Naive thymus-derived CD4-positive, alpha-beta T cell (primary cell): ENCODE data around the gene CNNM1. TPM values are rescaled to one million over a fixed set of nuclear protein-coding genes. Genes with fewer than 3 reads are reported as not detected.
A peak's percentile ranks its signal among the peaks of the same experiment; 100 is the strongest.

ENCODE experiments used
- ATAC-seq: fragments of 150-1000 bp; cut with Tn5 transposase; 2 replicates; pipeline ENCODE4 v1.10.0; 2021; ENCODE audit warnings: mild to moderate bottlenecking, moderate library complexity
- CTCF ChIA-PET: fragments of 350-600 bp; sonication (Branson Sonifier 250); formaldehyde crosslinking; loops from one replicate; lab custom pipeline; 2021; ENCODE audit warnings: antibody characterized with exemption; lab: Charles Lee
- POLR2A ChIA-PET: fragments of 350-600 bp; sonication (Branson Sonifier 250); formaldehyde crosslinking; loops from one replicate; lab custom pipeline; 2021; ENCODE audit warnings: antibody characterized with exemption, inconsistent platforms; lab: Charles Lee
- DNase-seq, 9 donors: peaks; one replicate each; pipeline versions ENCODE4 v3.0.0 to v3.0.0-alpha.2; 2020 to 2022; ENCODE audit warnings: mixed read lengths in 1 of 9
- H3K27ac ChIP-seq: one replicate; pipeline ENCODE4 v1.7.0; 2013; ENCODE audit warnings: mild to moderate bottlenecking, low read depth, low read length, moderate library complexity
- H3K27me3 ChIP-seq, 2 donors: one replicate each; pipeline ENCODE4 v1.7.0; 2013; ENCODE audit warnings: low read length in 2 of 2, mild to moderate bottlenecking in 2 of 2, moderate library complexity in 2 of 2; ENCODE audit not compliant: control insufficient read depth in 2 of 2, insufficient read depth in 2 of 2
- H3K36me3 ChIP-seq, 3 experiments: 1 replicate in 2 of 3; 2 replicates in 1 of 3; pipeline ENCODE4 v1.7.0; 2013; ENCODE audit warnings: low read length in 3 of 3, mild to moderate bottlenecking in 3 of 3, moderate library complexity in 1 of 3; ENCODE audit not compliant: insufficient read depth in 3 of 3, control insufficient read depth in 2 of 3
- H3K4me1 ChIP-seq, 2 donors: one replicate each; pipeline ENCODE4 v1.7.0; 2013; ENCODE audit warnings: low read length in 2 of 2, mild to moderate bottlenecking in 2 of 2, moderate library complexity in 1 of 2; ENCODE audit not compliant: control insufficient read depth in 2 of 2, insufficient read depth in 2 of 2
- H3K4me3 ChIP-seq: 2 replicates; pipeline ENCODE4 v1.7.0; 2013; ENCODE audit warnings: mild to moderate bottlenecking, low read length
- H3K9me3 ChIP-seq, 3 experiments: 1 replicate in 2 of 3; 2 replicates in 1 of 3; pipeline ENCODE4 v1.7.0; 2013; ENCODE audit warnings: low read length in 3 of 3; ENCODE audit not compliant: control insufficient read depth in 2 of 3
- H3K27ac Mint-ChIP-seq, 9 donors: one replicate each; pipeline ENCODE4 v1.8.0; 2020 to 2022; ENCODE audit warnings: mixed read lengths in 9 of 9, mild to moderate bottlenecking in 8 of 9, moderate library complexity in 5 of 9, inconsistent platforms in 2 of 9
- H3K27me3 Mint-ChIP-seq, 5 donors: one replicate each; pipeline ENCODE4 v1.8.0; 2021 to 2022; ENCODE audit warnings: mixed read lengths in 5 of 5, mild to moderate bottlenecking in 1 of 5
- H3K36me3 Mint-ChIP-seq, 5 donors: one replicate each; pipeline ENCODE4 v1.8.0; 2020 to 2022; ENCODE audit warnings: mixed read lengths in 5 of 5, mild to moderate bottlenecking in 3 of 5, inconsistent platforms in 1 of 5
- H3K4me1 Mint-ChIP-seq, 7 donors: one replicate each; pipeline ENCODE4 v1.8.0; 2020 to 2022; ENCODE audit warnings: mixed read lengths in 7 of 7, mild to moderate bottlenecking in 3 of 7, inconsistent platforms in 1 of 7
- H3K4me3 Mint-ChIP-seq, 10 donors: one replicate each; pipeline ENCODE4 v1.8.0; 2020 to 2022; ENCODE audit warnings: mild to moderate bottlenecking in 10 of 10, mixed read lengths in 10 of 10, moderate library complexity in 6 of 10, inconsistent platforms in 2 of 10
- H3K9me3 Mint-ChIP-seq, 11 donors: one replicate each; pipeline ENCODE4 v1.8.0; 2020 to 2022; ENCODE audit warnings: mixed read lengths in 11 of 11, mild to moderate bottlenecking in 4 of 11, inconsistent platforms in 1 of 11, moderate library complexity in 1 of 11
- intact Hi-C, 2 donors: fragments of 100-400 bp; cut with micrococcal nuclease; formaldehyde crosslinking; loops; one replicate each; pipeline ENCODE4 v1.15.1; 2023
- polyA plus RNA-seq, 2 donors: library from polyadenylated mRNA; unstranded; fragments of 300-500 nt; fragmentation: Illumina TruSeq; gene quantifications; one replicate each; pipeline ENCODE4 v1.2.3, GENCODE V29; 2021
- total RNA-seq, 6 experiments: library from RNA in 5 of 6; stranded (reverse) in 5 of 6; gene quantifications; 1 replicate in 5 of 6; 2 replicates in 1 of 6; pipeline ENCODE4 v1.2.3 and lab custom pipeline; 2021 to 2026

Gene CNNM1
- total and polyA plus RNA-seq, 7 experiments from 2014 or later: 0.12 to 1.9 (median 0.30) TPM

DNA sequence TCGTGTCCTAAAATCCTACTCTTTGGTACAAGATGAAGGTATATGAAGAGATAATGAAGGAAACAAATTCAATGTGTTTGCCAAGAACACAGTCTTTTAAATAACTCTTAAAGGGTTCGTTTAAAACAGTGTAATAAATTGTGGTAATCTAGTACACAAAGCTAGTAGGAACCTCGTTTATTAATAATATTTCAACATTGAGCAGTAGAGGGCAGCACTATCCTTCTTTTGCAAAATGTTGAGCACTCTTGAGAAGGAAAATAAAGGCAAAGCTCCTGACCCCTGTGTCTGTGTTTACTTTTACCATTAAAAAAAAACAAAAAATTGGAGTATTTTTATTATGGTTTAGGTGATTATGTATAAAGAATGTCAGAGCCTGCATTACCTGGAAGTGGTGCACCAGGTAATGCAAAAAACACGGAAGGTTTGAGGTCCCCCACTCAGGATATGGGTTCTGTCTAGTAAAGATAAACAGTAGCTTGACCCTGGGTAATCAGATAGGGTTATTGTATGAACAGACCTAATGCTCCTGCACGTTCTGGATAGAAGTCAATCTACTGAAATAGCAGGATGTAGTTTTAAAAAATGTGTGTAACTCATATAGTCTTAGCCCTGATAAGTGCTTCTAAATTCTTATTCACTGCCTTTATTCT, 107.0 kb downstream of the CNNM1 start:
- Mint-ChIP-seq H3K27me3 (no peaks in the 10 kb centered on the region), H3K9me3 (no peaks in the 10 kb centered on the region), H3K4me3 (no peak overlapping the region), H3K36me3 (peaks cover 0 to 7% (median 0%) of the 10 kb centered on the region in 5 donors), H3K4me1 (peaks cover 13 to 37% (median 25%) of the 10 kb centered on the region in 7 donors), H3K27ac (peak overlapping the region in 1 of 9 donors; percentile 40)
- CTCF ChIA-PET: interaction anchor here (0.6 to 2.2 kb wide), 8 partner anchors 8 to 576 kb away, joined by 3 to 17 read pairs (median 4); partner anchors contain the start of genes COX15 and CUTC
- H3K36me3 ChIP-seq: peaks cover 0 to 4% (median 0%) of the 10 kb centered on the region in 3 experiments
- DNase-seq (peak in 6 of 9 donors; percentile 11 to 51 (median 28)), ATAC-seq (peak; percentile 73)
- POLR2A ChIA-PET: interaction anchor here (0.6 kb wide), 1 partner anchor 13 kb away, joined by 3 read pairs; no protein-coding TSS in a partner anchor
- H3K27me3 ChIP-seq: no peaks in the 10 kb centered on the region
- no peaks in the 10 kb centered on the region for H3K9me3 ChIP-seq
- intact Hi-C loops: loop anchor here (1.0 to 10.0 kb wide), 3 partner anchors 176 to 991 kb away; partner anchors contain the start of gene HPS1 (in 1 of the 2)
- no peaks in the 10 kb centered on the region for H3K4me1 ChIP-seq
- no peak overlapping the region for H3K4me3 ChIP-seq
- no peak overlapping the region for H3K27ac ChIP-seq

DNA sequence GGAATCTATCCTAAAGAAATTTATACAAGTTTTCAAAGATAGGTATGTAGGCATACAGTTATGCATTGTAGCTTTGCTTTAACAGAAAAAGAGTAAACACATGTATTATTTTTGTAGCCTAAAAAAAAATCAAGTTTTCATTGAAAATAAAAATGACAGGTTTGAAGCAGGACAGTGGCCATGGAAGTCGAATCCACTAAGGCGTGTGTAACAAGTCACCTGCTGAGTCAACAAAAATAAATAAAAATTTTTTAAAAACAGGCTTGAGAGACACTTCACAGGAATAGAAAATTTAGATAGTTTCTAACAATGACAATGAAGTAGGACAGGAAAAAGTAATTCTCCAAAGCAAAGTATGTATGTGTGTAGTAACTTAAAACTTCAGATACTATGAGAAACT, 109.7 kb downstream of the CNNM1 start:
- no peaks in the 10 kb centered on the region for H3K9me3 Mint-ChIP-seq
- ChIA-PET POLR2A (no interaction called here), CTCF (no interaction called here)
- H3K27me3 Mint-ChIP-seq: no peaks in the 10 kb centered on the region
- Histone ChIP-seq H3K4me3 (no peak overlapping the region), H3K27me3 (no peaks in the 10 kb centered on the region), H3K9me3 (no peaks in the 10 kb centered on the region), H3K4me1 (no peaks in the 10 kb centered on the region), H3K36me3 (peaks cover 0 to 2% (median 0%) of the 10 kb centered on the region in 3 experiments), H3K27ac (no peak overlapping the region)
- DNase-seq: no peak
- intact Hi-C loops: loop anchor here in 1 of 2 donors (10.0 kb wide), 1 partner anchor 994 kb away; the partner anchor contains the start of gene HPS1
- H3K4me3 Mint-ChIP-seq: no peak overlapping the region
- peak overlapping the region in 1 of 9 donors; percentile 26 for H3K27ac Mint-ChIP-seq
- peaks cover 0 to 13% (median 8%) of the 10 kb centered on the region in 7 donors for H3K4me1 Mint-ChIP-seq
- ATAC-seq: no peak
- H3K36me3 Mint-ChIP-seq: peaks cover 0 to 2% (median 0%) of the 10 kb centered on the region in 5 donors

- H3K27ac Mint-ChIP-seq: no peak overlapping the region
- CTCF ChIA-PET: interaction anchor here (1.3 kb wide), 1 partner anchor 16 kb away, joined by 3 read pairs; no protein-coding TSS in a partner anchor
Measured at GRCh38 chr10:99442394-99442793, 113.2 kb downstream of the CNNM1 start.

GRCh38 chr10:99443500-99443899, 114.3 kb downstream of the CNNM1 start:
- no peaks in the 10 kb centered on the region for H3K4me1 ChIP-seq
- H3K9me3 ChIP-seq: no peaks in the 10 kb centered on the region
- ChIA-PET POLR2A (no interaction called here), CTCF (no interaction called here)
- no peak for DNase-seq
- no peak overlapping the region for H3K4me3 Mint-ChIP-seq
- no peak overlapping the region for H3K27ac ChIP-seq
- H3K27ac Mint-ChIP-seq: no peak overlapping the region
- intact Hi-C loops: no loop called here
- H3K4me3 ChIP-seq: no peak overlapping the region
- H3K36me3 Mint-ChIP-seq: no peaks in the 10 kb centered on the region
- no peaks in the 10 kb centered on the region for H3K36me3 ChIP-seq
- H3K4me1 Mint-ChIP-seq: no peaks in the 10 kb centered on the region
- H3K9me3 Mint-ChIP-seq: no peaks in the 10 kb centered on the region
- H3K27me3 ChIP-seq: no peaks in the 10 kb centered on the region
- H3K27me3 Mint-ChIP-seq: peaks cover 0 to 13% (median 4%) of the 10 kb centered on the region in 5 donors
- no peak for ATAC-seq

More at GRCh38 chr10:99442394-99442793, 113.2 kb downstream of the CNNM1 start:
- ATAC-seq (no peak), DNase-seq (no peak)
- Mint-ChIP-seq H3K36me3 (no peaks in the 10 kb centered on the region), H3K4me3 (no peak overlapping the region), H3K9me3 (no peaks in the 10 kb centered on the region), H3K4me1 (no peaks in the 10 kb centered on the region), H3K27me3 (peaks cover 0 to 7% (median 3%) of the 10 kb centered on the region in 5 donors)
- Histone ChIP-seq H3K27me3 (no peaks in the 10 kb centered on the region), H3K9me3 (no peaks in the 10 kb centered on the region), H3K36me3 (no peaks in the 10 kb centered on the region), H3K4me3 (no peak overlapping the region), H3K27ac (no peak overlapping the region), H3K4me1 (no peaks in the 10 kb centered on the region)
- POLR2A ChIA-PET: interaction anchor here (0.8 kb wide), 1 partner anchor 11 kb away, joined by 3 read pairs; no protein-coding TSS in a partner anchor
- intact Hi-C loops: no loop called here

Other genes starting within 250 kb of the CNNM1 start
- not detected for gene HPSE2, start 93.5 kb upstream of the CNNM1 start, total RNA-seq
- gene HPSE2, start 93.5 kb upstream of the CNNM1 start, polyA plus RNA-seq: not detected
- 10 to 100 TPM in 3 of 5 experiments, 1 to 10 TPM in 2; 8.0 to 22.2 (median 10.2) TPM for gene GOT1, start 101.3 kb downstream of the CNNM1 start, total RNA-seq
- 10 to 100 TPM; 14.4 to 18.8 TPM for gene GOT1, start 101.3 kb downstream of the CNNM1 start, polyA plus RNA-seq
- not detected for gene NKX2-3, start 203.6 kb downstream of the CNNM1 start, total RNA-seq
- gene NKX2-3, start 203.6 kb downstream of the CNNM1 start, polyA plus RNA-seq: not detected